Measurements from ENCODE around the gene MYLK. TPM values are rescaled to one million over a fixed set of nuclear protein-coding genes. Genes with fewer than 3 reads are reported as not detected.

The MYLK gene
- total and polyA plus RNA-seq, 4 donors: 17.1 to 158 (median 41.9) TPM

- TF ChIP-seq EGR1 (IDR thresholded peaks at IDR 0.05; ENCODE audit: low read depth in 2 of 2) (no peak), RXRA (IDR thresholded peaks at IDR 0.05) (no peak), REST (IDR thresholded peaks at IDR 0.05) (no peak), ATF3 (IDR thresholded peaks at IDR 0.05) (no peak), ZBTB33 (IDR thresholded peaks at IDR 0.05) (no peak), CTCF (IDR thresholded peaks at IDR 0.05; ENCODE audit: low read depth, low read length, missing input control) (no peak)
- 91% methylated on average over 7 of the region's 7 CpGs for WGBS
- H3K36me3 ChIP-seq (ENCODE audit: control insufficient read depth in 4 of 4, insufficient read depth in 3 of 4, low read depth in 1 of 4, low read length in 3 of 4): peaks cover 0 to 30% (median 23%) of the 10 kb centered on the region in 4 donors
- no peaks in the 10 kb centered on the region for H3K9me3 ChIP-seq (ENCODE audit: control insufficient read depth in 4 of 4, low read length in 3 of 4)
- H3K27me3 ChIP-seq (ENCODE audit: control insufficient read depth in 4 of 4, insufficient read depth in 4 of 4, low read length in 3 of 4): no peaks in the 10 kb centered on the region
- H3K27ac ChIP-seq (ENCODE audit: low read depth in 1 of 2, low read length in 2 of 2): no peak overlapping the region
- H3K4me3 ChIP-seq (ENCODE audit: low read depth in 1 of 3, low read length in 3 of 3): no peak overlapping the region
- H3K9ac ChIP-seq (ENCODE audit: low read depth in 1 of 2, low read length in 2 of 2): no peak overlapping the region
- H3K4me1 ChIP-seq (ENCODE audit: control insufficient read depth in 4 of 4, insufficient read depth in 4 of 4, low read length in 3 of 4): peaks cover 0 to 23% (median 11%) of the 10 kb centered on the region in 4 donors
- DNase-seq (ENCODE audit: low spot score): no peak
Measured at GRCh38 chr3:123621186-123621849, 262.8 kb downstream of the MYLK start.

- Histone ChIP-seq H3K4me3 (ENCODE audit: low read depth in 1 of 3, low read length in 3 of 3) (no peak overlapping the region), H3K9me3 (ENCODE audit: control insufficient read depth in 4 of 4, low read length in 3 of 4) (no peaks in the 10 kb centered on the region), H3K27me3 (ENCODE audit: control insufficient read depth in 4 of 4, insufficient read depth in 4 of 4, low read length in 3 of 4) (no peaks in the 10 kb centered on the region), H3K36me3 (ENCODE audit: control insufficient read depth in 4 of 4, insufficient read depth in 3 of 4, low read depth in 1 of 4, low read length in 3 of 4) (peaks cover 0 to 23% (median 17%) of the 10 kb centered on the region in 4 donors), H3K4me1 (ENCODE audit: control insufficient read depth in 4 of 4, insufficient read depth in 4 of 4, low read length in 3 of 4) (peaks cover 0 to 23% (median 11%) of the 10 kb centered on the region in 4 donors), H3K9ac (ENCODE audit: low read depth in 1 of 2, low read length in 2 of 2) (no peak overlapping the region), H3K27ac (ENCODE audit: low read depth in 1 of 2, low read length in 2 of 2) (peak overlapping the region; percentile 35 to 40)
- DNase-seq (ENCODE audit: low spot score): no peak
- TF ChIP-seq EGR1 (IDR thresholded peaks at IDR 0.05; ENCODE audit: low read depth in 2 of 2) (no peak), RAD21 (IDR thresholded peaks at IDR 0.05) (no peak), RXRA (IDR thresholded peaks at IDR 0.05) (peak in 1 of 2 donors; percentile 36), SP1 (IDR thresholded peaks at IDR 0.05) (peak; percentile 11)
- 90% methylated on average over 8 of the region's 8 CpGs for WGBS
Measured at GRCh38 chr3:123620343-123620742, 263.8 kb downstream of the MYLK start.

Data from liver (tissue), 9 donors.